ENCODE data around the gene EML4.

The EML4 gene

DNA sequence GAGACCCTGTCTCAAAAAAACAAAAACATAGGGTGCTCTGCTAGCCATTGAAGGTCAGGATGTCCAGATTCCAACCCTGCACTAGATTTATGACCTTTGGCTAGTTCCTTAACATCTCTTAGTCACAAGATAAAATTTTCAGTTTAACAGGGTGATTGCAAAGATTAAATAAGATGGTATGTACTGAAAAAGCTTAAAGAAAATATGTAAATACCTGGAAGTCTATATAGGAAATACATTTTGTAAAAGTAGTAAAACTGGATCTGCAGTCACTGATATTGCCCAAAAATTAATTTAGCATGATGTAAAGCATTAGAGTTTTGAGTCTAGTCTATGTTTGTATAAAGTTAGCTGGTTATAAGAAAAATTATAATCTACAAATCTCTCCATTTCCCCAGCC lies 197.3 kb downstream of the EML4 start:
- no peak overlapping the region for H3K4me3 ChIP-seq (ENCODE audit: low read depth in 1 of 2, low read length in 1 of 2)
- peaks cover 8 to 9% of the 10 kb centered on the region in 2 experiments for H3K4me1 ChIP-seq (ENCODE audit: control insufficient read depth in 1 of 2, insufficient read depth in 1 of 2, low read depth in 1 of 2, low read length in 1 of 2)
- no peak overlapping the region for H3K27ac ChIP-seq
- H3K36me3 ChIP-seq, result no peaks in the 10 kb centered on the region
- H3K27me3 ChIP-seq, result peaks cover 29% of the 10 kb centered on the region
- H3K9me3 ChIP-seq, result no peaks in the 10 kb centered on the region
- no peak for TF ChIP-seq CTCF (IDR thresholded peaks at IDR 0.05)

- H3K9me3 ChIP-seq, result no peaks in the 10 kb centered on the region
- H3K36me3 ChIP-seq, result no peaks in the 10 kb centered on the region
- H3K4me1 ChIP-seq (ENCODE audit: control insufficient read depth in 1 of 2, insufficient read depth in 1 of 2, low read depth in 1 of 2, low read length in 1 of 2), result no peaks in the 10 kb centered on the region
- TF ChIP-seq CTCF (IDR thresholded peaks at IDR 0.05), result no peak
- no peak overlapping the region for H3K27ac ChIP-seq
- H3K27me3 ChIP-seq, result peaks cover 29% of the 10 kb centered on the region
- no peak overlapping the region for H3K4me3 ChIP-seq (ENCODE audit: low read depth in 1 of 2, low read length in 1 of 2)
These were observed 198.7 kb downstream of the EML4 start for GRCh38 chr2:42367835-42368234.

DNA sequence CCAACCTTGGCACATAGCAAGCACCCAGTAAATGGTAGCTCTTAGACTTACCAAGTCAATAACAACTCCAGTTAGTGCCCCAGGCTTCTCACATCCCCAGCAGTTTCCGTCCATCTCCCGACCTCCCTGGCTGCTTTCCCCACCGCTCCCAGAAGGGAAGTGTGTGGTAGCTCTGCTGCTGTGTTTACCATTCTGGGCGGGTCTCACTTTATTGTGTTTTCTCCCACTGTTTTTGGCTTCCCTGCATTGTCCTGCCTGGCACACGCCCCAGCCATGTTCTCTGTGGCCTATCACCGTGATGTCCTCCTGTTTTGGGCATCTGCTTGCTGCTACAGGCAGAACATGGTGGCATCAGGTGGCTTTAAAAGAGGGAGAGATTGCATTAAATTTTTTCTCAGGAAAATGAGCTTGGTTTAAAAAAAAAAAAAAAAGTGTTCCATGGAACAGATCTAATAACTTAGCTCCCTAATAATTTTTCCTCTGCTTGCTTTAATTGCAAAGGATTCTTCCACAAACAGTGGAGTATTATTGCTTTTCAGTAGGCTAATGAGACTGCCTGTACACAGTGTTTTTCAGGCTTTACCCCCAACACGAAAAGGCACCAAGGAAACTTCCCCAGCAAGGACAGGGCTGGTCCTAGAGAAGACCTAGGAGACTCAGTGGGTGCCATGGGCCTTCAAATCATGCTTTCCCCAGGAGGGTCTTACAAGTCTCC lies 199.8 kb downstream of the EML4 start:
- H3K27me3 ChIP-seq, result peaks cover 23% of the 10 kb centered on the region
- TF ChIP-seq CTCF (IDR thresholded peaks at IDR 0.05), result no peak
- no peaks in the 10 kb centered on the region for H3K36me3 ChIP-seq
- no peaks in the 10 kb centered on the region for H3K4me1 ChIP-seq (ENCODE audit: control insufficient read depth in 1 of 2, insufficient read depth in 1 of 2, low read depth in 1 of 2, low read length in 1 of 2)
- H3K9me3 ChIP-seq, result no peaks in the 10 kb centered on the region
- H3K27ac ChIP-seq, result no peak overlapping the region
- no peak overlapping the region for H3K4me3 ChIP-seq (ENCODE audit: low read depth in 1 of 2, low read length in 1 of 2)

GRCh38 chr2:42369532-42370229 lies 200.5 kb downstream of the EML4 start:
- Histone ChIP-seq H3K9me3 (no peaks in the 10 kb centered on the region), H3K36me3 (no peaks in the 10 kb centered on the region), H3K27ac (no peak overlapping the region), H3K27me3 (peaks cover 19% of the 10 kb centered on the region), H3K4me1 (ENCODE audit: control insufficient read depth in 1 of 2, insufficient read depth in 1 of 2, low read depth in 1 of 2, low read length in 1 of 2) (no peaks in the 10 kb centered on the region), H3K4me3 (ENCODE audit: low read depth in 1 of 2, low read length in 1 of 2) (no peak overlapping the region)
- no peak for TF ChIP-seq CTCF (IDR thresholded peaks at IDR 0.05)

DNA sequence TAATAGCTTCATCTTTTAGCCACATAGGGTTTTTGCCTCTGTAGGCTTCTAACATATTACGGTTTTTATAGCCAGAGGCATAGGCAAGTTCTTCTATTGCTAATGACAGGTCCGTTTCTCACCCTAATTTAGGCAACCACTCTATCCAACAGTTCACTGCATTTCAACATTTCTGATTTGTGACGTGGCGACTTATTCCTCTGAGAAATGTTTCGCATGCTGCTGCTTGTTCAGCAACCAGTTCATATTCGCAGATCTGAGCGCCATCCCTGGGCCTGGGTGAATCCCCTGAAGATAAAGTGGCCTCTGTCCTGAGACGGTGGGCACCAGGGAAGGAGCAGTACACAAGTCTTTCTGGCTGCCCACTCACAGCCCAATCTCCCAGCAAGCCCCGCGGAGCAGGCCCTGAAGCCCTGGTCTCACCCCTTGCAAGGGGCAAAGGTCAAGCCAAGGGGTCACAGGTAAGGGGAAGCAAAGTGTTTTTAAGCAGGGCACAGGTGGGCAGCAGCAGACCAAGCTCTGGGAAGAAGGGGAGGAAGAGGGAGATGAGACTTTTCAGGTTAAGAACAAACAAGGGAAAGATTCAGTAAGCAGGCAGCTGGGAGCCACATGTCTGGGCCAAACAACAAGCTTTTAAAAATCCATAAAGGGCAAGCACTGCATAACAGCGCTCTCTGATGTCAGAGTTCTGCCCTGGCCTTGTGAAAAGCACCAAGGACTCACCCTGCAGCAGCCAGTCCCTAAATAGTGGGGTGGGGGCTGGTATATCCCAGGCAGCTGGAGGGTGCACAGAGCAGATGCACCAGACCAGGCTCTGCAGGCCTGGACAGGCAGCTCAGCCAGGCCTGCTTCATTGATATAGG lies 202.7 kb downstream of the EML4 start:
- Histone ChIP-seq H3K27me3 (peaks cover 17% of the 10 kb centered on the region), H3K36me3 (no peaks in the 10 kb centered on the region), H3K9me3 (no peaks in the 10 kb centered on the region), H3K27ac (no peak overlapping the region), H3K4me1 (ENCODE audit: control insufficient read depth in 1 of 2, insufficient read depth in 1 of 2, low read depth in 1 of 2, low read length in 1 of 2) (no peaks in the 10 kb centered on the region), H3K4me3 (ENCODE audit: low read depth in 1 of 2, low read length in 1 of 2) (no peak overlapping the region)
- TF ChIP-seq CTCF (IDR thresholded peaks at IDR 0.05), result no peak

All from neutrophil (primary cell).